ENCODE measurements around the gene EMSY.
"Not testable (repeated sequence)": the region's sequence is repeated elsewhere in the genome, so short reads cannot be mapped to it uniquely, and the experiment has no call there.

Gene EMSY

GRCh38 chr11:76564364-76564763 is 119.5 kb downstream of the EMSY start:
- TF ChIP-seq CTCF (IDR thresholded peaks at IDR 0.05; ENCODE audit: borderline replicate concordance, insufficient read depth, low read depth, low read length): no peak
- no peak overlapping the region for H3K4me3 ChIP-seq (ENCODE audit: low read depth, low read length)

- no peak overlapping the region for H3K4me3 ChIP-seq (ENCODE audit: low read depth, low read length)
Observed at GRCh38 chr11:76566811-76567210, 122.0 kb downstream of the EMSY start.

GRCh38 chr11:76567261-76567660 is 122.4 kb downstream of the EMSY start:
- no peak overlapping the region for H3K4me3 ChIP-seq (ENCODE audit: low read depth, low read length)
- TF ChIP-seq CTCF (IDR thresholded peaks at IDR 0.05; ENCODE audit: borderline replicate concordance, insufficient read depth, low read depth, low read length): no peak

More at GRCh38 chr11:76566811-76567210, 122.0 kb downstream of the EMSY start:
- TF ChIP-seq CTCF (IDR thresholded peaks at IDR 0.05; ENCODE audit: borderline replicate concordance, insufficient read depth, low read depth, low read length): no peak

GRCh38 chr11:76568139-76568538 is 123.3 kb downstream of the EMSY start:
- TF ChIP-seq CTCF (IDR thresholded peaks at IDR 0.05; ENCODE audit: borderline replicate concordance, insufficient read depth, low read depth, low read length): no peak
- no peak overlapping the region for H3K4me3 ChIP-seq (ENCODE audit: low read depth, low read length)

GRCh38 chr11:76568621-76569020 is 123.8 kb downstream of the EMSY start:
- no peak for TF ChIP-seq CTCF (IDR thresholded peaks at IDR 0.05; ENCODE audit: borderline replicate concordance, insufficient read depth, low read depth, low read length)
- no peak overlapping the region for H3K4me3 ChIP-seq (ENCODE audit: low read depth, low read length)

GRCh38 chr11:76572181-76572875 is 127.5 kb downstream of the EMSY start:
- not testable (repeated sequence) for H3K4me3 ChIP-seq (ENCODE audit: low read depth, low read length)

- no peak for TF ChIP-seq CTCF (IDR thresholded peaks at IDR 0.05; ENCODE audit: borderline replicate concordance, insufficient read depth, low read depth, low read length)
- H3K4me3 ChIP-seq (ENCODE audit: low read depth, low read length): no peak overlapping the region
Observed at GRCh38 chr11:76574406-76574805, 129.6 kb downstream of the EMSY start.

Data from GM12875 (cell line).